NK-92 treated with Interleukin-12 subunit alpha and Interleukin-12 subunit beta, amount 100 ng/mL, for 24 hours (cell line): ENCODE results near the gene ZNF286A.
"Not testable (repeated sequence)": the region's sequence is repeated elsewhere in the genome, so short reads cannot be mapped to it uniquely, and the experiment has no call there.

ENCODE experiments used
- DNase-seq: peaks from one replicate; lab custom pipeline; 2025; lab: John Stamatoyannopoulos, UW

The ZNF286A gene

GRCh38 chr17:15699937-15700336, 385 bp downstream of the ZNF286A start:
- DNase-seq, result not testable (repeated sequence)

GRCh38 chr17:15704239-15704638, 4.7 kb downstream of the ZNF286A start:
- not testable (repeated sequence) for DNase-seq

GRCh38 chr17:15704813-15705212, 5.3 kb downstream of the ZNF286A start:
- not testable (repeated sequence) for DNase-seq

GRCh38 chr17:15708879-15709278, 9.3 kb downstream of the ZNF286A start:
- DNase-seq, result not testable (repeated sequence)

- not testable (repeated sequence) for DNase-seq
These were observed 17.3 kb downstream of the ZNF286A start for GRCh38 chr17:15716601-15717563.

GRCh38 chr17:15730535-15730934, 31.0 kb downstream of the ZNF286A start:
- not testable (repeated sequence) for DNase-seq

- DNase-seq, result not testable (repeated sequence)
These were observed 32.3 kb downstream of the ZNF286A start, which contains the start of gene TBC1D26 for GRCh38 chr17:15731900-15732299. TBC1D26 (plus strand) TSS chr17:15732283; CDS start chr17:15735349, 3,066 bp downstream.

GRCh38 chr17:15733174-15733789, 33.7 kb downstream of the ZNF286A start:
- DNase-seq, result not testable (repeated sequence)

- DNase-seq, result not testable (repeated sequence)
These were observed 37.0 kb downstream of the ZNF286A start for GRCh38 chr17:15736578-15736977.

GRCh38 chr17:15738066-15738465, 38.5 kb downstream of the ZNF286A start:
- DNase-seq, result no peak

GRCh38 chr17:15739259-15739658, 39.7 kb downstream of the ZNF286A start:
- not testable (repeated sequence) for DNase-seq

GRCh38 chr17:15740041-15740440, 40.5 kb downstream of the ZNF286A start:
- not testable (repeated sequence) for DNase-seq

GRCh38 chr17:15740570-15741120, 41.1 kb downstream of the ZNF286A start:
- DNase-seq, result no peak

- no peak for DNase-seq
These were observed 42.1 kb downstream of the ZNF286A start for GRCh38 chr17:15741624-15742023.

- DNase-seq, result no peak
These were observed 42.7 kb downstream of the ZNF286A start for GRCh38 chr17:15742051-15742795.

GRCh38 chr17:15742921-15743320, 43.4 kb downstream of the ZNF286A start:
- no peak for DNase-seq

- no peak for DNase-seq
These were observed 44.6 kb downstream of the ZNF286A start for GRCh38 chr17:15744074-15744676.

GRCh38 chr17:15744885-15745284, 45.3 kb downstream of the ZNF286A start:
- no peak for DNase-seq

- not testable (repeated sequence) for DNase-seq
These were observed 49.9 kb downstream of the ZNF286A start for GRCh38 chr17:15749403-15749802.

- DNase-seq, result not testable (repeated sequence)
These were observed 69.4 kb downstream of the ZNF286A start for GRCh38 chr17:15768865-15769533.
